H1 (cell line): ENCODE measurements around the gene CHST1. TPM values are rescaled to one million over a fixed set of nuclear protein-coding genes. Genes with fewer than 3 reads are reported as not detected.

Experiments used
- CREB1 ChIP-seq: IDR thresholded peaks from 2 replicates; pipeline ENCODE4 v1.6.1; 2012; ENCODE audit warnings: inconsistent platforms
- JUND ChIP-seq: IDR thresholded peaks from 2 replicates; pipeline ENCODE4 v1.6.1; 2011; ENCODE audit warnings: mild to moderate bottlenecking, improper control_type of control experiment, low read length
- TAF1 ChIP-seq: IDR thresholded peaks from 2 replicates; pipeline ENCODE4 v1.6.1; 2011; ENCODE audit warnings: mild to moderate bottlenecking, low read depth, low read length
- polyA plus RNA-seq, 7 experiments: library from polyadenylated mRNA; depleted of rRNA in 3 of 7; stranded (reverse) in 5 of 7; unstranded in 2 of 7; fragments of >200 nt in 5 of 7; fragments of 200-250 nt in 2 of 7; gene quantifications; 1 replicate in 5 of 7; 2 replicates in 1 of 7; 4 replicates in 1 of 7; pipeline versions ENCODE4 v1.2.1 to v1.2.3, GENCODE V29; 2011 to 2013; ENCODE audit warnings: missing spikeins in 2 of 7, mixed read lengths in 2 of 7
- total RNA-seq: library from RNA; stranded (reverse); fragmentation: NEBNext Ultra II Directional; extraction: Animal tissue kit (Norgen Biotek cat#: 25700); gene quantifications from 2 replicates; pipeline ENCODE4 v1.2.1, GENCODE V29; 2021

CHST1 gene
- total and polyA plus RNA-seq, 2 of the 8 experiments (the other 6 are each of a cell fraction or from before 2014, with no cell fraction given): 1.6 to 3.8 TPM

DNA sequence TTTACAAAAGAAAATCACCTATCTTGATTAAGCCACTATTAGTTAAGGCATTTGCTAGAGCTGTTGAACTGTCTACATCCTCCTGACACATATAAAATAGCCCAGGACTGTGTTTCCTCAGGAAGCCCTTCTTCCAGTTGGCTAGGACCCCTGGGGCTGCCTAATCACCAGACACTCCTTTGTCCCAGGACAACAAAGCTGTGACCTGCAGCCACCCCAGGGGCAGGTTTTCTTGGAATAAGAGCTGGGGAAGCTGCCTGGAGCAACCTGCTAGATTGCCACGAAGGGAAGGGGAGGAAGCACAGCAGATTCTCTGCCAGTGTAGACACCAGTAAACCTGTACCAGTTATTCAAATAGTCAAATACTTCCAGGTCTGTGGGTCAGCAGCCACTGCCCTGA lies 17.6 kb downstream of the CHST1 start (continued):
- TF ChIP-seq JUND: no peak
- TF ChIP-seq CREB1: no peak
- TF ChIP-seq TAF1: no peak
